Iris pigment epithelial cell (primary cell): ENCODE measurements around the gene BTBD9.

Source experiments
- DNase-seq: peaks from one replicate; pipeline ENCODE4 v3.0.0-alpha.2; 2011; ENCODE audit warnings: low read depth

The BTBD9 gene

GRCh38 chr6:38194589-38194988 is 445.1 kb downstream of the BTBD9 start:
- DNase-seq = no peak

- DNase-seq = no peak
Measured at GRCh38 chr6:38194282-38194572, 445.5 kb downstream of the BTBD9 start.

GRCh38 chr6:38193481-38194281 is 446.0 kb downstream of the BTBD9 start:
- no peak for DNase-seq

GRCh38 chr6:38193051-38193450 is 446.7 kb downstream of the BTBD9 start:
- DNase-seq = no peak

GRCh38 chr6:38192487-38192886 is 447.2 kb downstream of the BTBD9 start:
- DNase-seq = no peak

- no peak for DNase-seq
Measured at GRCh38 chr6:38192011-38192410, 447.7 kb downstream of the BTBD9 start.

- DNase-seq = no peak
Measured at GRCh38 chr6:38191418-38191817, 448.3 kb downstream of the BTBD9 start.

- DNase-seq = no peak
Measured at GRCh38 chr6:38188677-38189335, 450.9 kb downstream of the BTBD9 start.

GRCh38 chr6:38187811-38188590 is 451.7 kb downstream of the BTBD9 start:
- DNase-seq = no peak

GRCh38 chr6:38187325-38187724 is 452.4 kb downstream of the BTBD9 start:
- no peak for DNase-seq

- no peak for DNase-seq
Measured at GRCh38 chr6:38185752-38186151, 454.0 kb downstream of the BTBD9 start.

GRCh38 chr6:38185244-38185643 is 454.5 kb downstream of the BTBD9 start:
- DNase-seq = no peak

GRCh38 chr6:38184585-38185080 is 455.1 kb downstream of the BTBD9 start:
- no peak for DNase-seq

- DNase-seq = no peak
Measured at GRCh38 chr6:38183856-38184584, 455.7 kb downstream of the BTBD9 start.

GRCh38 chr6:38182426-38182825 is 457.3 kb downstream of the BTBD9 start:
- DNase-seq = no peak

GRCh38 chr6:38180586-38180985 is 459.1 kb downstream of the BTBD9 start:
- DNase-seq = no peak

- no peak for DNase-seq
Measured at GRCh38 chr6:38179794-38180430, 459.8 kb downstream of the BTBD9 start.

GRCh38 chr6:38179300-38179699 is 460.4 kb downstream of the BTBD9 start:
- DNase-seq = no peak

GRCh38 chr6:38178584-38178886 is 461.2 kb downstream of the BTBD9 start:
- DNase-seq = no peak

- no peak for DNase-seq
Measured at GRCh38 chr6:38177882-38178583, 461.7 kb downstream of the BTBD9 start.
